Measurements from ENCODE around the gene SZRD1. TPM values are rescaled to one million over a fixed set of nuclear protein-coding genes. Genes with fewer than 3 reads are reported as not detected.
"Not testable (repeated sequence)": the region's sequence is repeated elsewhere in the genome, so short reads cannot be mapped to it uniquely, and the experiment has no call there.

SZRD1 gene
- total RNA-seq, 1 experiment from 2014 or later, result 136 TPM

- H3K79me2 ChIP-seq (ENCODE audit: low read length), result peaks cover 92% of the 10 kb centered on the region
These were observed 26.4 kb upstream of the SZRD1 start for GRCh38 chr1:16340673-16341072.

GRCh38 chr1:16342331-16343062, 24.5 kb upstream of the SZRD1 start:
- no TSS peak for BruUV-seq (replicated peaks)
- H3K9me3 ChIP-seq (ENCODE audit: low read length), result no peaks in the 10 kb centered on the region

More at GRCh38 chr1:16340673-16341072, 26.4 kb upstream of the SZRD1 start:
- H3K27me3 ChIP-seq (ENCODE audit: low read length), result no peaks in the 10 kb centered on the region
- no peak for TF ChIP-seq CTCF (conservative IDR thresholded peaks at IDR 0.05; ENCODE audit: low read depth, low read length)
- no peak for TF ChIP-seq EZH2phosphoT487 (IDR thresholded peaks at IDR 0.05; ENCODE audit: borderline replicate concordance, low read length)
- no peak for TF ChIP-seq EZH2 (IDR thresholded peaks at IDR 0.05; ENCODE audit: low read length, unreplicated experiment)
- DNase-seq (no peak), ATAC-seq (no peak)
- intact Hi-C loops (cut with micrococcal nuclease), result no loop called here
- H3K27ac ChIP-seq (ENCODE audit: low read length), result no peak overlapping the region
- no peak overlapping the region for H3K4me2 ChIP-seq (ENCODE audit: low read length)
- H3F3A ChIP-seq (ENCODE audit: low read length, unreplicated experiment), result no peaks in the 10 kb centered on the region
- H3K36me3 ChIP-seq (ENCODE audit: low read depth, low read length), result no peaks in the 10 kb centered on the region
- ChIA-PET POLR2A (ENCODE audit: unreplicated experiment) (interaction anchor here (0.6 kb wide), 1 partner anchor 15 kb away, joined by 6 read pairs; no protein-coding TSS in a partner anchor), CTCF (no interaction called here)
- BruUV-seq (replicated peaks), result no TSS peak
- no peak overlapping the region for H2AFZ ChIP-seq (ENCODE audit: low read length)
- H3K9me2 ChIP-seq (replicated peaks; ENCODE audit: low read length), result no peaks in the 10 kb centered on the region
- no peaks in the 10 kb centered on the region for H4K20me1 ChIP-seq (ENCODE audit: low read length)
- no peak overlapping the region for H3K4me3 ChIP-seq (ENCODE audit: low read length)
- H3K9me3 ChIP-seq (ENCODE audit: low read length), result no peaks in the 10 kb centered on the region
- no peaks in the 10 kb centered on the region for H3K4me1 ChIP-seq (ENCODE audit: insufficient read depth, low read length)
- H3K9ac ChIP-seq (ENCODE audit: low read length), result no peak overlapping the region

GRCh38 chr1:16343276-16343675, 23.8 kb upstream of the SZRD1 start:
- H3K36me3 ChIP-seq (ENCODE audit: low read depth, low read length); H3K4me1 ChIP-seq (ENCODE audit: insufficient read depth, low read length); BruUV-seq (replicated peaks); H3K9me2 ChIP-seq (replicated peaks; ENCODE audit: low read length); intact Hi-C loops (cut with micrococcal nuclease); POLR2A ChIA-PET (ENCODE audit: unreplicated experiment); H3K9me3 ChIP-seq (ENCODE audit: low read length); H4K20me1 ChIP-seq (ENCODE audit: low read length); DNase-seq; ATAC-seq; H2AFZ ChIP-seq (ENCODE audit: low read length); H3F3A ChIP-seq (ENCODE audit: low read length, unreplicated experiment); H3K27me3 ChIP-seq (ENCODE audit: low read length); H3K9ac ChIP-seq (ENCODE audit: low read length); H3K4me3 ChIP-seq (ENCODE audit: low read length); H3K27ac ChIP-seq (ENCODE audit: low read length); H3K4me2 ChIP-seq (ENCODE audit: low read length): not testable (repeated sequence)
- peaks cover 98% of the 10 kb centered on the region for H3K79me2 ChIP-seq (ENCODE audit: low read length)
- CTCF ChIA-PET, result interaction anchor here (0.7 kb wide), 1 partner anchor 94 kb away, joined by 5 read pairs; no protein-coding TSS in a partner anchor

More at GRCh38 chr1:16342331-16343062, 24.5 kb upstream of the SZRD1 start:
- ATAC-seq (no peak), DNase-seq (no peak)
- ChIA-PET POLR2A (ENCODE audit: unreplicated experiment) (no interaction called here), CTCF (no interaction called here)
- Histone ChIP-seq H3K4me1 (ENCODE audit: insufficient read depth, low read length) (no peaks in the 10 kb centered on the region), H3K4me2 (ENCODE audit: low read length) (no peak overlapping the region), H3K36me3 (ENCODE audit: low read depth, low read length) (no peaks in the 10 kb centered on the region), H3K27me3 (ENCODE audit: low read length) (no peaks in the 10 kb centered on the region), H3K4me3 (ENCODE audit: low read length) (no peak overlapping the region), H3F3A (ENCODE audit: low read length, unreplicated experiment) (no peaks in the 10 kb centered on the region), H3K9ac (ENCODE audit: low read length) (no peak overlapping the region), H3K27ac (ENCODE audit: low read length) (no peak overlapping the region), H3K79me2 (ENCODE audit: low read length) (peaks cover 93% of the 10 kb centered on the region), H4K20me1 (ENCODE audit: low read length) (no peaks in the 10 kb centered on the region), H3K9me2 (replicated peaks; ENCODE audit: low read length) (no peaks in the 10 kb centered on the region), H2AFZ (ENCODE audit: low read length) (no peak overlapping the region)
- TF ChIP-seq EZH2phosphoT487 (IDR thresholded peaks at IDR 0.05; ENCODE audit: borderline replicate concordance, low read length), result no peak
- no peak for TF ChIP-seq CTCF (conservative IDR thresholded peaks at IDR 0.05; ENCODE audit: low read depth, low read length)
- no peak for TF ChIP-seq EZH2 (IDR thresholded peaks at IDR 0.05; ENCODE audit: low read length, unreplicated experiment)
- intact Hi-C loops (cut with micrococcal nuclease), result no loop called here
